Measurements from ENCODE around the gene RAD51B.

GRCh38 chr14:68476212-68477109 lies 656.9 kb downstream of the RAD51B start:
- TF ChIP-seq POLR2A (IDR thresholded peaks at IDR 0.05) (no peak), CTCF (IDR thresholded peaks at IDR 0.05) (no peak)
